Activated naive CD4-positive, alpha-beta T cell treated with Interleukin-2 at 50 U/mL for 16 hours (primary cell): Measurements from ENCODE around the gene PIGS.

Experiments used
- DNase-seq: peaks from one replicate; pipeline ENCODE4 v3.0.0-alpha.2; 2020

PIGS gene

GRCh38 chr17:28505986-28506665 lies 65.2 kb downstream of the PIGS start, which contains the start of gene FOXN1:
FOXN1 (plus strand) TSS chr17:28506348; CDS start chr17:28523970, 17,622 bp downstream.
- no peak for DNase-seq

- no peak for DNase-seq
Observed at GRCh38 chr17:28503420-28503819, 67.9 kb downstream of the PIGS start.
